Kidney epithelial cell (primary cell): ENCODE measurements around the gene DGAT2L6. TPM values are rescaled to one million over a fixed set of nuclear protein-coding genes. Genes with fewer than 3 reads are reported as not detected.

Experiments
- DNase-seq: peaks from one replicate; pipeline ENCODE4 v3.0.0-alpha.2; 2010; ENCODE audit warnings: low read depth
- H3K27me3 ChIP-seq: 2 replicates; pipeline ENCODE4 v1.6.0; 2011; ENCODE audit warnings: low read length; ENCODE audit not compliant: control insufficient read depth, insufficient read depth
- H3K36me3 ChIP-seq: 2 replicates; pipeline ENCODE4 v1.5.1; 2011; ENCODE audit warnings: low read length; ENCODE audit not compliant: control insufficient read depth, insufficient read depth
- H3K4me3 ChIP-seq: 2 replicates; pipeline ENCODE4 v1.5.1; 2011; ENCODE audit warnings: low read depth, mild to moderate bottlenecking, control low read depth, low read length
- CTCF ChIP-seq: IDR thresholded peaks from 2 replicates; pipeline ENCODE4 v1.5.1; 2011; ENCODE audit warnings: mild to moderate bottlenecking, moderate library complexity, low read length, control low read depth, inconsistent platforms; ENCODE audit not compliant: insufficient read depth, poor library complexity, severe bottlenecking
- total RNA-seq: library from RNA; depleted of rRNA; stranded (reverse); fragments of >200 nt; gene quantifications from 2 replicates; pipeline ENCODE4 v1.2.3, GENCODE V29; 2015

Gene DGAT2L6
- not detected in 2 replicates for total RNA-seq

GRCh38 chrX:70176938-70177533, at the start of gene DGAT2L6:
Gene DGAT2L6, plus strand, starts transcription at chrX:70177483. Its CDS starts 100 bp downstream, at chrX:70177583.
- no peaks in the 10 kb centered on the region for H3K36me3 ChIP-seq
- H3K4me3 ChIP-seq: no peak within 1 kb of the TSS
- no peaks in the 10 kb centered on the region for H3K27me3 ChIP-seq
- DNase-seq: no peak
- no peak for TF ChIP-seq CTCF

GRCh38 chrX:70128071-70128470, 49.2 kb upstream of the DGAT2L6 start:
- Histone ChIP-seq H3K36me3 (no peaks in the 10 kb centered on the region), H3K27me3 (no peaks in the 10 kb centered on the region), H3K4me3 (no peak overlapping the region)
- no peak for DNase-seq
- no peak for TF ChIP-seq CTCF

- no peaks in the 10 kb centered on the region for H3K36me3 ChIP-seq
- DNase-seq: no peak
- H3K27me3 ChIP-seq: no peaks in the 10 kb centered on the region
- TF ChIP-seq CTCF: no peak
- no peak overlapping the region for H3K4me3 ChIP-seq
These were observed 47.5 kb upstream of the DGAT2L6 start for GRCh38 chrX:70129816-70130215.

GRCh38 chrX:70132224-70132623, 45.1 kb upstream of the DGAT2L6 start:
- no peaks in the 10 kb centered on the region for H3K36me3 ChIP-seq
- TF ChIP-seq CTCF: no peak
- DNase-seq: no peak
- H3K27me3 ChIP-seq: no peaks in the 10 kb centered on the region
- no peak overlapping the region for H3K4me3 ChIP-seq

- Histone ChIP-seq H3K36me3 (no peaks in the 10 kb centered on the region), H3K4me3 (peak overlapping the region; percentile 86), H3K27me3 (no peaks in the 10 kb centered on the region)
- TF ChIP-seq CTCF: no peak
- DNase-seq: no peak
These were observed 44.4 kb upstream of the DGAT2L6 start for GRCh38 chrX:70132877-70133302.
